HG02885 (cell line): Measurements from ENCODE around the gene DTX2.
"Not testable (repeated sequence)": the region's sequence is repeated elsewhere in the genome, so short reads cannot be mapped to it uniquely, and the experiment has no call there.

Source experiments
- ATAC-seq: cut with Tn5 transposase; IDR thresholded peaks from one replicate; pipeline ENCODE4 v1.9.1; 2021; ENCODE audit warnings: mild to moderate bottlenecking; ENCODE audit not compliant: unreplicated experiment, poor library complexity

The DTX2 gene

GRCh38 chr7:76485822-76486610 is 24.5 kb downstream of the DTX2 start:
- ATAC-seq: peak; percentile 18

- ATAC-seq: peak; percentile 99
Measured at GRCh38 chr7:76486618-76487017, 25.1 kb downstream of the DTX2 start.

GRCh38 chr7:76487969-76488368 is 26.5 kb downstream of the DTX2 start:
- ATAC-seq: not testable (repeated sequence)

GRCh38 chr7:76492139-76492538 is 30.6 kb downstream of the DTX2 start:
- ATAC-seq: not testable (repeated sequence)

GRCh38 chr7:76495717-76496116 is 34.2 kb downstream of the DTX2 start:
- ATAC-seq: not testable (repeated sequence)

- ATAC-seq: not testable (repeated sequence)
Measured at GRCh38 chr7:76497918-76498582, 36.5 kb downstream of the DTX2 start.

- ATAC-seq: not testable (repeated sequence)
Measured at GRCh38 chr7:76498583-76499200, 37.2 kb downstream of the DTX2 start.

GRCh38 chr7:76499201-76499923 is 37.9 kb downstream of the DTX2 start:
- ATAC-seq: not testable (repeated sequence)

GRCh38 chr7:76499924-76500241 is 38.4 kb downstream of the DTX2 start:
- not testable (repeated sequence) for ATAC-seq

GRCh38 chr7:76502224-76502623 is 40.7 kb downstream of the DTX2 start:
- not testable (repeated sequence) for ATAC-seq

- ATAC-seq: not testable (repeated sequence)
Measured at GRCh38 chr7:76502836-76503235, 41.3 kb downstream of the DTX2 start.

- ATAC-seq: not testable (repeated sequence)
Measured at GRCh38 chr7:76503244-76503643, 41.7 kb downstream of the DTX2 start.

- not testable (repeated sequence) for ATAC-seq
Measured at GRCh38 chr7:76504351-76505167, 43.0 kb downstream of the DTX2 start.

GRCh38 chr7:76505168-76506080 is 43.9 kb downstream of the DTX2 start:
- ATAC-seq: no peak

- ATAC-seq: no peak
Measured at GRCh38 chr7:76506081-76506440, 44.6 kb downstream of the DTX2 start.

- ATAC-seq: not testable (repeated sequence)
Measured at GRCh38 chr7:76506643-76507042, 45.1 kb downstream of the DTX2 start.

GRCh38 chr7:76507723-76508406 is 46.4 kb downstream of the DTX2 start:
- ATAC-seq: no peak
